ENCODE measurements around the gene KIF16B. TPM values are rescaled to one million over a fixed set of nuclear protein-coding genes. Genes with fewer than 3 reads are reported as not detected.

Gene KIF16B
- total and polyA plus RNA-seq, 2 of the 8 experiments (the other 6 are each of a cell fraction or from before 2014, with no cell fraction given): 3.0 to 9.2 TPM

- no peaks in the 10 kb centered on the region for H3K4me1 ChIP-seq (replicated peaks in 1 of 4; ENCODE audit: control insufficient read depth in 3 of 4, insufficient read depth in 4 of 4, low read length in 3 of 4)
- POLR2A ChIA-PET (ENCODE audit: partially characterized antibody): no interaction called here
- no peak overlapping the region for H3K23ac ChIP-seq (ENCODE audit: insufficient read length)
- H3K14ac ChIP-seq (ENCODE audit: insufficient read length): no peak overlapping the region
- no peak overlapping the region for H4K91ac ChIP-seq (replicated peaks; ENCODE audit: insufficient read length, low read length)
- H4K5ac ChIP-seq (ENCODE audit: insufficient read length, low read depth, low read length): no peak overlapping the region
- FAIRE-seq (no peak), DNase-seq (ENCODE audit: low read depth in 1 of 2, low spot score in 2 of 2) (peak in 1 of 2 experiments; percentile 19)
- H3K9me3 ChIP-seq (ENCODE audit: insufficient read depth in 2 of 2, low read depth in 1 of 2, low read length in 1 of 2): peaks cover 0 to 9% of the 10 kb centered on the region in 2 experiments; a peak in 3 of 4 replicates
- no peaks in the 10 kb centered on the region for H3K23me2 ChIP-seq (ENCODE audit: low read depth, low read length)
- no peak overlapping the region for H3K18ac ChIP-seq (ENCODE audit: extremely low read depth, low read length)
- H3K79me2 ChIP-seq (ENCODE audit: control insufficient read depth in 1 of 2, insufficient read depth in 2 of 2, low read length in 2 of 2): no peaks in the 10 kb centered on the region
- no peak for TF ChIP-seq EGR1 (IDR thresholded peaks at IDR 0.05; ENCODE audit: borderline replicate concordance, low read depth, low read length)
- TF ChIP-seq SRF (IDR thresholded peaks at IDR 0.05; ENCODE audit: low read depth, low read length): no peak
- TF ChIP-seq TCF12 (IDR thresholded peaks at IDR 0.05; ENCODE audit: low read depth, low read length): no peak
- no peak for TF ChIP-seq SP2 (IDR thresholded peaks at IDR 0.05; ENCODE audit: low read length)
- TF ChIP-seq RFX5 (IDR thresholded peaks at IDR 0.05; ENCODE audit: borderline replicate concordance, low read depth, low read length): no peak
- no peak for TF ChIP-seq MAFK (IDR thresholded peaks at IDR 0.05; ENCODE audit: low read depth, low read length)
- no peak for TF ChIP-seq POLR2A (IDR thresholded peaks at IDR 0.05; ENCODE audit: control extremely low read depth in 1 of 2, low read depth in 2 of 2, low read length in 2 of 2)
- TF ChIP-seq HDAC6 (IDR thresholded peaks at IDR 0.05; ENCODE audit: low read depth, low read length): no peak
- H2BK20ac ChIP-seq (ENCODE audit: low read length): no peak overlapping the region
- no peak overlapping the region for H4K8ac ChIP-seq (ENCODE audit: extremely low read depth, insufficient read depth, low read length)
- H3K4me3 ChIP-seq (ENCODE audit: extremely low read depth in 1 of 4, insufficient read depth in 2 of 4, low read depth in 3 of 4, low read length in 4 of 4): no peak overlapping the region
- H2BK12ac ChIP-seq (ENCODE audit: low read depth, low read length): no peak overlapping the region
- H2BK120ac ChIP-seq (replicated peaks; ENCODE audit: low read depth, low read length): no peak overlapping the region
- no peak overlapping the region for H3K27ac ChIP-seq (ENCODE audit: low read depth, low read length)
- H3K36me3 ChIP-seq (ENCODE audit: control insufficient read depth in 2 of 4, insufficient read depth in 4 of 4, low read length in 3 of 4): no peaks in the 10 kb centered on the region
- no peaks in the 10 kb centered on the region for H3K27me3 ChIP-seq (replicated peaks in 1 of 4; ENCODE audit: control insufficient read depth in 3 of 4, extremely low read depth in 1 of 4, insufficient read depth in 3 of 4, low read length in 3 of 4)
- CTCF ChIA-PET (ENCODE audit: partially characterized antibody): interaction anchor here (1.2 kb wide), 1 partner anchor 10 kb away, joined by 3 read pairs; no protein-coding TSS in a partner anchor
- H2BK5ac ChIP-seq (ENCODE audit: low read depth, low read length): no peak overlapping the region
- no peak overlapping the region for H2AK5ac ChIP-seq (ENCODE audit: low read depth, low read length)
- no peak overlapping the region for H2BK15ac ChIP-seq (ENCODE audit: low read length)
- no peak overlapping the region for H3K56ac ChIP-seq (replicated peaks; ENCODE audit: insufficient read length, low read depth, low read length)
- H3K4me2 ChIP-seq (ENCODE audit: insufficient read depth in 1 of 2, low read depth in 2 of 2, low read length in 2 of 2): no peak overlapping the region
- H3K79me1 ChIP-seq (ENCODE audit: low read depth, low read length): no peaks in the 10 kb centered on the region
- H3K4ac ChIP-seq (replicated peaks; ENCODE audit: insufficient read length, low read depth, low read length): no peak overlapping the region
- no peaks in the 10 kb centered on the region for H4K20me1 ChIP-seq (replicated peaks in 1 of 2; ENCODE audit: control insufficient read depth in 1 of 2, insufficient read depth in 2 of 2, low read length in 2 of 2)
- no peak overlapping the region for H2AFZ ChIP-seq (ENCODE audit: low read length)
- no peak overlapping the region for H3K9ac ChIP-seq (replicated peaks in 1 of 4; ENCODE audit: extremely low read depth in 1 of 4, low read depth in 3 of 4, low read length in 3 of 4)
- WGBS, 2 experiments (ENCODE audit: extremely low coverage in 1 of 2, insufficient coverage in 1 of 2, insufficient read length in 1 of 2, insufficient replicate concordance in 2 of 2, low coverage in 1 of 2, low lambda C conversion rate in 2 of 2, missing lambda C conversion rate in 1 of 2): 87% methylated on average over 4 of the region's 4 CpGs; no CpG with 5 or more reads in 1 of the 2 experiments
Measured at GRCh38 chr20:16267526-16267925, 305.7 kb downstream of the KIF16B start.

All from H1 (cell line).